WTC11 (cell line): ENCODE data around the gene CCT6A. TPM values are rescaled to one million over a fixed set of nuclear protein-coding genes. Genes with fewer than 3 reads are reported as not detected.

ENCODE experiments used
- ATF1 ChIP-seq: sonication (generic); formaldehyde crosslinking; IDR thresholded peaks from 2 replicates; pipeline ENCODE4 v1.8.1; 2023; ENCODE audit warnings: mild to moderate bottlenecking, moderate library complexity, missing genetic modification reagents
- CREB1 ChIP-seq: sonication (generic); formaldehyde crosslinking; IDR thresholded peaks from 2 replicates; pipeline ENCODE4 v1.8.0; 2023; ENCODE audit warnings: mild to moderate bottlenecking, missing genetic modification reagents
- CREM ChIP-seq: sonication (generic); formaldehyde crosslinking; IDR thresholded peaks from 2 replicates; pipeline ENCODE4 v1.8.1; 2022; ENCODE audit warnings: mild to moderate bottlenecking, missing genetic modification reagents, moderate library complexity
- ELF4 ChIP-seq: sonication (generic); formaldehyde crosslinking; IDR thresholded peaks from 2 replicates; pipeline ENCODE4 v1.8.1; 2022; ENCODE audit warnings: low read depth, mild to moderate bottlenecking, moderate library complexity, missing genetic modification reagents
- ESRRA ChIP-seq: sonication (generic); formaldehyde crosslinking; IDR thresholded peaks from 2 replicates; pipeline ENCODE4 v1.8.1; 2022; ENCODE audit warnings: mild to moderate bottlenecking, missing genetic modification reagents, borderline replicate concordance
- ETV6 ChIP-seq: sonication (generic); formaldehyde crosslinking; IDR thresholded peaks from 2 replicates; pipeline ENCODE4 v1.8.1; 2022; ENCODE audit warnings: mild to moderate bottlenecking, missing genetic modification reagents
- FOXK1 ChIP-seq: sonication (generic); formaldehyde crosslinking; IDR thresholded peaks from 2 replicates; pipeline ENCODE4 v1.8.0; 2022; ENCODE audit warnings: mild to moderate bottlenecking, moderate library complexity, missing genetic modification reagents
- GTF2I ChIP-seq: fragments of 250-450 bp; sonication (Bioruptor Pico); conservative IDR thresholded peaks from 2 replicates; pipeline ENCODE4 v1.4.0; 2021; ENCODE audit warnings: mild to moderate bottlenecking
- HMGXB4 ChIP-seq: sonication (generic); formaldehyde crosslinking; IDR thresholded peaks from 2 replicates; pipeline ENCODE4 v1.8.1; 2023; ENCODE audit warnings: mild to moderate bottlenecking, moderate library complexity, missing genetic modification reagents
- JAZF1 ChIP-seq: fragments of 250-450 bp; sonication (Bioruptor Pico); IDR thresholded peaks from 2 replicates; pipeline ENCODE4 v1.9.0; 2021; ENCODE audit warnings: moderate library complexity, mild to moderate bottlenecking, inconsistent platforms
- JUN ChIP-seq: sonication (generic); formaldehyde crosslinking; IDR thresholded peaks from 2 replicates; pipeline ENCODE4 v1.8.0; 2023; ENCODE audit warnings: mild to moderate bottlenecking, missing genetic modification reagents
- NR2C2 ChIP-seq: sonication (generic); formaldehyde crosslinking; IDR thresholded peaks from 2 replicates; pipeline ENCODE4 v1.8.0; 2022; ENCODE audit warnings: mild to moderate bottlenecking, missing genetic modification reagents
- RORB ChIP-seq: fragments of 250-450 bp; sonication (Bioruptor Pico); IDR thresholded peaks from 2 replicates; pipeline ENCODE4 v1.9.0; 2021; ENCODE audit warnings: mild to moderate bottlenecking
- SMAD3 ChIP-seq: sonication (generic); formaldehyde crosslinking; IDR thresholded peaks from 2 replicates; pipeline ENCODE4 v1.8.0; 2022; ENCODE audit warnings: missing genetic modification reagents, mild to moderate bottlenecking, borderline replicate concordance
- SMAD4 ChIP-seq: sonication (generic); formaldehyde crosslinking; IDR thresholded peaks from 2 replicates; pipeline ENCODE4 v1.8.0; 2022; ENCODE audit warnings: mild to moderate bottlenecking, missing genetic modification reagents
- TCF7 ChIP-seq: sonication (generic); formaldehyde crosslinking; IDR thresholded peaks from 2 replicates; pipeline ENCODE4 v1.8.0; 2022; ENCODE audit warnings: mild to moderate bottlenecking, low read depth, missing genetic modification reagents, moderate library complexity
- TEAD4 ChIP-seq: sonication (generic); formaldehyde crosslinking; IDR thresholded peaks from 2 replicates; pipeline ENCODE4 v1.8.0; 2022; ENCODE audit warnings: mild to moderate bottlenecking, missing genetic modification reagents
- TP53 ChIP-seq: sonication (generic); formaldehyde crosslinking; IDR thresholded peaks from 2 replicates; pipeline ENCODE4 v1.8.1; 2023; ENCODE audit warnings: mild to moderate bottlenecking, missing genetic modification reagents
- USF2 ChIP-seq: sonication (generic); formaldehyde crosslinking; IDR thresholded peaks from 2 replicates; pipeline ENCODE4 v1.8.1; 2023; ENCODE audit warnings: mild to moderate bottlenecking, missing genetic modification reagents, moderate library complexity
- ZNF121 ChIP-seq: sonication (generic); formaldehyde crosslinking; IDR thresholded peaks from 2 replicates; pipeline ENCODE4 v1.8.0; 2023; ENCODE audit warnings: missing genetic modification reagents
- ZNF263 ChIP-seq: sonication (generic); formaldehyde crosslinking; IDR thresholded peaks from 2 replicates; pipeline ENCODE4 v1.8.1; 2022; ENCODE audit warnings: low read depth, mild to moderate bottlenecking, moderate library complexity, missing genetic modification reagents
- ZNF671 ChIP-seq: fragments of 250-450 bp; sonication (Bioruptor Pico); IDR thresholded peaks from 2 replicates; pipeline ENCODE4 v1.8.0; 2021; ENCODE audit warnings: mild to moderate bottlenecking
- total RNA-seq: library from RNA; stranded (reverse); gene quantifications from 3 replicates; pipeline ENCODE4 v1.2.3, GENCODE V29; 2021
- TF ChIP-seq, protein P1 (sequence below): sonication (generic); formaldehyde crosslinking; IDR thresholded peaks from 2 replicates; pipeline ENCODE4 v1.8.1; 2022; ENCODE audit warnings: mild to moderate bottlenecking, moderate library complexity, missing genetic modification reagents
- TF ChIP-seq, protein P2 (sequence below): sonication (generic); formaldehyde crosslinking; conservative IDR thresholded peaks from 2 replicates; pipeline ENCODE4 v1.8.1; 2022; ENCODE audit warnings: mild to moderate bottlenecking, missing genetic modification reagents
- TF ChIP-seq, protein P3 (sequence below): fragments of 250-450 bp; sonication (Bioruptor Pico); IDR thresholded peaks from 2 replicates; pipeline ENCODE4 v1.9.0; 2021; ENCODE audit warnings: mild to moderate bottlenecking
- TF ChIP-seq, protein P4 (sequence below): sonication (generic); formaldehyde crosslinking; IDR thresholded peaks from 2 replicates; pipeline ENCODE4 v1.8.0; 2022; ENCODE audit warnings: mild to moderate bottlenecking, missing genetic modification reagents
- TF ChIP-seq, protein P5 (sequence below): sonication (generic); formaldehyde crosslinking; IDR thresholded peaks from 2 replicates; pipeline ENCODE4 v1.8.1; 2023; ENCODE audit warnings: mild to moderate bottlenecking, missing genetic modification reagents, moderate library complexity
- TF ChIP-seq, protein P6 (sequence below): sonication (generic); formaldehyde crosslinking; IDR thresholded peaks from 2 replicates; pipeline ENCODE4 v1.8.0; 2022; ENCODE audit warnings: mild to moderate bottlenecking, missing genetic modification reagents
- TF ChIP-seq, protein P7 (sequence below): sonication (generic); formaldehyde crosslinking; IDR thresholded peaks from 2 replicates; pipeline ENCODE4 v1.8.1; 2022; ENCODE audit warnings: low read depth, mild to moderate bottlenecking, moderate library complexity, missing genetic modification reagents, borderline replicate concordance
- TF ChIP-seq, protein P8 (sequence below): fragments of 250-450 bp; sonication (Bioruptor Pico); IDR thresholded peaks from 2 replicates; pipeline ENCODE4 v1.9.0; 2021; ENCODE audit warnings: moderate library complexity, mild to moderate bottlenecking, inconsistent platforms, borderline replicate concordance

Gene CCT6A
- total RNA-seq, 1 experiment from 2014 or later, result 246 TPM

GRCh38 chr7:56063882-56064625 is 12.5 kb downstream of the CCT6A start, which contains the start of gene SUMF2 (continued):
- peak; percentile 87; the same call in 1 of the 2 replicates for TF ChIP-seq SMAD3
- no peak for TF ChIP-seq ZNF121 (CRISPR knock-in tag)
- TF ChIP-seq TCF7, result peak; percentile 82; the same call in 1 of the 2 replicates
- TF ChIP-seq SMAD4 (CRISPR knock-in tag), result no peak
- TF ChIP-seq CREB1 (CRISPR knock-in tag), result peak; percentile 93
- no peak for TF ChIP-seq TEAD4
- TF ChIP-seq GTF2I (CRISPR knock-in tag), result no peak
- TF ChIP-seq FOXK1 (CRISPR knock-in tag), result peak; percentile 94
- TF ChIP-seq, protein P1, sequence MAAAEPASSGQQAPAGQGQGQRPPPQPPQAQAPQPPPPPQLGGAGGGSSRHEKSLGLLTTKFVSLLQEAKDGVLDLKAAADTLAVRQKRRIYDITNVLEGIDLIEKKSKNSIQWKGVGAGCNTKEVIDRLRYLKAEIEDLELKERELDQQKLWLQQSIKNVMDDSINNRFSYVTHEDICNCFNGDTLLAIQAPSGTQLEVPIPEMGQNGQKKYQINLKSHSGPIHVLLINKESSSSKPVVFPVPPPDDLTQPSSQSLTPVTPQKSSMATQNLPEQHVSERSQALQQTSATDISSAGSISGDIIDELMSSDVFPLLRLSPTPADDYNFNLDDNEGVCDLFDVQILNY (CRISPR knock-in tag), result 0 out of 2 replicates have a peak, but pooled peaks have one; percentile 51
- TF ChIP-seq, protein P2, sequence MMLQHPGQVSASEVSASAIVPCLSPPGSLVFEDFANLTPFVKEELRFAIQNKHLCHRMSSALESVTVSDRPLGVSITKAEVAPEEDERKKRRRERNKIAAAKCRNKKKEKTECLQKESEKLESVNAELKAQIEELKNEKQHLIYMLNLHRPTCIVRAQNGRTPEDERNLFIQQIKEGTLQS (CRISPR knock-in tag), result 0 out of 2 replicates have a peak, but pooled peaks have one; percentile 53
- TF ChIP-seq ZNF671, result peak; percentile 94; the same call in 1 of the 2 replicates
- TF ChIP-seq ETV6 (CRISPR knock-in tag), result peak; percentile 85; the same call in 1 of the 2 replicates
- TF ChIP-seq, protein P3, sequence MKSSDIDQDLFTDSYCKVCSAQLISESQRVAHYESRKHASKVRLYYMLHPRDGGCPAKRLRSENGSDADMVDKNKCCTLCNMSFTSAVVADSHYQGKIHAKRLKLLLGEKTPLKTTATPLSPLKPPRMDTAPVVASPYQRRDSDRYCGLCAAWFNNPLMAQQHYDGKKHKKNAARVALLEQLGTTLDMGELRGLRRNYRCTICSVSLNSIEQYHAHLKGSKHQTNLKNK (CRISPR knock-in tag), result peak; percentile 90
- TF ChIP-seq HMGXB4 (CRISPR knock-in tag), result peak; percentile 84; the same call in 1 of the 2 replicates
- no peak for TF ChIP-seq TP53
- TF ChIP-seq RORB (CRISPR knock-in tag), result no peak
- TF ChIP-seq, protein P4, sequence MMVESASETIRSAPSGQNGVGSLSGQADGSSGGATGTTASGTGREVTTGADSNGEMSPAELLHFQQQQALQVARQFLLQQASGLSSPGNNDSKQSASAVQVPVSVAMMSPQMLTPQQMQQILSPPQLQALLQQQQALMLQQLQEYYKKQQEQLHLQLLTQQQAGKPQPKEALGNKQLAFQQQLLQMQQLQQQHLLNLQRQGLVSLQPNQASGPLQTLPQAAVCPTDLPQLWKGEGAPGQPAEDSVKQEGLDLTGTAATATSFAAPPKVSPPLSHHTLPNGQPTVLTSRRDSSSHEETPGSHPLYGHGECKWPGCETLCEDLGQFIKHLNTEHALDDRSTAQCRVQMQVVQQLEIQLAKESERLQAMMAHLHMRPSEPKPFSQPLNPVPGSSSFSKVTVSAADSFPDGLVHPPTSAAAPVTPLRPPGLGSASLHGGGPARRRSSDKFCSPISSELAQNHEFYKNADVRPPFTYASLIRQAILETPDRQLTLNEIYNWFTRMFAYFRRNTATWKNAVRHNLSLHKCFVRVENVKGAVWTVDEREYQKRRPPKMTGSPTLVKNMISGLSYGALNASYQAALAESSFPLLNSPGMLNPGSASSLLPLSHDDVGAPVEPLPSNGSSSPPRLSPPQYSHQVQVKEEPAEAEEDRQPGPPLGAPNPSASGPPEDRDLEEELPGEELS, result peak; percentile 73; the same call in 1 of the 2 replicates
- peak; percentile 90 for TF ChIP-seq ATF1 (CRISPR knock-in tag)
- TF ChIP-seq, protein P5, sequence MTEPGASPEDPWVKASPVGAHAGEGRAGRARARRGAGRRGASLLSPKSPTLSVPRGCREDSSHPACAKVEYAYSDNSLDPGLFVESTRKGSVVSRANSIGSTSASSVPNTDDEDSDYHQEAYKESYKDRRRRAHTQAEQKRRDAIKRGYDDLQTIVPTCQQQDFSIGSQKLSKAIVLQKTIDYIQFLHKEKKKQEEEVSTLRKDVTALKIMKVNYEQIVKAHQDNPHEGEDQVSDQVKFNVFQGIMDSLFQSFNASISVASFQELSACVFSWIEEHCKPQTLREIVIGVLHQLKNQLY (CRISPR knock-in tag), result no peak
- TF ChIP-seq, protein P6, sequence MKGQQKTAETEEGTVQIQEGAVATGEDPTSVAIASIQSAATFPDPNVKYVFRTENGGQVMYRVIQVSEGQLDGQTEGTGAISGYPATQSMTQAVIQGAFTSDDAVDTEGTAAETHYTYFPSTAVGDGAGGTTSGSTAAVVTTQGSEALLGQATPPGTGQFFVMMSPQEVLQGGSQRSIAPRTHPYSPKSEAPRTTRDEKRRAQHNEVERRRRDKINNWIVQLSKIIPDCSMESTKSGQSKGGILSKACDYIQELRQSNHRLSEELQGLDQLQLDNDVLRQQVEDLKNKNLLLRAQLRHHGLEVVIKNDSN (CRISPR knock-in tag), result peak; percentile 60; the same call in 1 of the 2 replicates
- TF ChIP-seq, protein P7, sequence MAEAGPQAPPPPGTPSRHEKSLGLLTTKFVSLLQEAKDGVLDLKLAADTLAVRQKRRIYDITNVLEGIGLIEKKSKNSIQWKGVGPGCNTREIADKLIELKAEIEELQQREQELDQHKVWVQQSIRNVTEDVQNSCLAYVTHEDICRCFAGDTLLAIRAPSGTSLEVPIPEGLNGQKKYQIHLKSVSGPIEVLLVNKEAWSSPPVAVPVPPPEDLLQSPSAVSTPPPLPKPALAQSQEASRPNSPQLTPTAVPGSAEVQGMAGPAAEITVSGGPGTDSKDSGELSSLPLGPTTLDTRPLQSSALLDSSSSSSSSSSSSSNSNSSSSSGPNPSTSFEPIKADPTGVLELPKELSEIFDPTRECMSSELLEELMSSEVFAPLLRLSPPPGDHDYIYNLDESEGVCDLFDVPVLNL (CRISPR knock-in tag), result peak; percentile 81; the same call in 1 of the 2 replicates
- TF ChIP-seq JAZF1 (CRISPR knock-in tag), result no peak
- no peak for TF ChIP-seq ELF4 (CRISPR knock-in tag)
- TF ChIP-seq CREM (CRISPR knock-in tag), result peak; percentile 72
- TF ChIP-seq ZNF263 (CRISPR knock-in tag), result no peak
- TF ChIP-seq USF2 (CRISPR knock-in tag), result no peak
- TF ChIP-seq, protein P8, sequence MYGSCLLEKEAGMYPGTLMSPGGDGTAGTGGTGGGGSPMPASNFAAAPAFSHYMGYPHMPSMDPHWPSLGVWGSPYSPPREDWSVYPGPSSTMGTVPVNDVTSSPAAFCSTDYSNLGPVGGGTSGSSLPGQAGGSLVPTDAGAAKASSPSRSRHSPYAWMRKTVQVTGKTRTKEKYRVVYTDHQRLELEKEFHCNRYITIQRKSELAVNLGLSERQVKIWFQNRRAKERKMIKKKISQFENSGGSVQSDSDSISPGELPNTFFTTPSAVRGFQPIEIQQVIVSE (CRISPR knock-in tag), result no peak
- TF ChIP-seq ESRRA, result no peak
- TF ChIP-seq NR2C2 (CRISPR knock-in tag), result 0 out of 2 replicates have a peak, but pooled peaks have one; percentile 39
- peak; percentile 60 for TF ChIP-seq JUN
